Measurements from ENCODE around the gene STUB1.

Gene STUB1

DNA sequence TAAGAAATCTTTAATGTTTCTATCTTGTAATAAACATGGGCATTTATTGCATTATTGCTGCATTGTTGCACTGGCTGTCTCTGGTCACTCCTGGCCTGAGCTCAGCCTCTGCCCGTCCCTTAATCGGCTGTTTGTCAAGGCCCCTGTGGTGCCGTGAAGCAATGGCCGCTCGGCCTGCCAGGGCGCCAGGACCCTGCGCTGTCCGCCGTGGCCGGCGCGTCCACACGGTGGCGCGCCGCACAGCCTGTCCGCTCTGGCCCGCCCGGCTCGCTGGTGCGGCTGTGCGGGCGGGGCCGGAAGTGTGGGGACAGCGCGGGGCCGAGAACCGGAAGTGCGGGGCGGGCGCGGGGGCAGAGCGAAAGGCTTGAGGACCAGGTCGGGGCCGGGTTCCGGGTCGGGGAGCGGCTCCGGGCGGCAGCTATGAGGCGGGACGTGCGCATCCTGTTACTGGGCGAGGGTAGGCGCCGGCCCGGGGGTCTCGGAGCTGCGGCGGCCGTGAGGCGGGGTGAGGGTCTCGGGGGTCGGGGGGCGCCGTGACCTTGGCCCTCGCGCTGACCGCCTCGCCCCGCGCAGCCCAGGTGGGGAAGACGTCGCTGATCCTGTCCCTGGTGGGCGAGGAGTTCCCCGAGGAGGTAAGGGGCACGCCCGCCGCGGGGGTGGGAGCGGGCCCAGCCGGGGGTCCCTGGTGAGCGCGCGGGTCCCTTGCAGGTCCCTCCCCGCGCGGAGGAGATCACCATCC, 12.3 kb upstream of the STUB1 start, which contains the start of gene RHOT2:
Gene RHOT2, plus strand, starts transcription at position 353 of the 739 bp plus-strand sequence. Its CDS starts 68 bp downstream, at position 421.
- peak; percentile 94 for DNase-seq

DNA sequence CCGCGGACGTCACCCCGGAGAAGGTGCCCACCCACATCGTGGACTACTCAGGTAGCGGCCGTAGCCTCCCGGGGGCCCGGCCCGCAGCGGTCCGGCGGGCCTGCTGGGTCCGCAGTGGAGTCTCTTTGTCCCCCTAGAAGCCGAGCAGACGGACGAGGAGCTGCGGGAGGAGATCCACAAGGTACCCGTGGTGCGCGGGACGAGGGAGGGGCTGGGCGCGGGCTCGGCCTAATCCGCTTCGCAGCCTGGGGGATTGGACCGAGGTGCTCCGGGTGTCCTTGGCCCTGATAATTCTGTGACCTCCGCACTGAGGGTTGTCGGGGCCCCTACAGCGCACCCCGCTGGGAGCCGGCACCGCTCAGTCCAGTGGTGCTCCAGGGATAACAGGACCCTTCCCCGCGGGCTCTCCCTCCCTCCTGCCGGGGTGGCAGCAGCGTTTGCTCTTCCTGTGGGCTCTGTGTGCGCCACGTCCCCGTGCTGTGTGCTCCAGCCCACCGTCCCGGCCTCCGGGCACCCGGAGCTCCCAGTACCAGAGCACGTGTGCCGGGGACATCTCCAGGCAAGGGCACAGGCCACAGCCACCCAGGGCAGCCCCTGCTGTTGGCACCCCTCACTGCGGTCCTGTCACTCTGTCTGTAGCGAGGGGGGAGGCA, 11.6 kb upstream of the STUB1 start:
- DNase-seq = no peak

DNA sequence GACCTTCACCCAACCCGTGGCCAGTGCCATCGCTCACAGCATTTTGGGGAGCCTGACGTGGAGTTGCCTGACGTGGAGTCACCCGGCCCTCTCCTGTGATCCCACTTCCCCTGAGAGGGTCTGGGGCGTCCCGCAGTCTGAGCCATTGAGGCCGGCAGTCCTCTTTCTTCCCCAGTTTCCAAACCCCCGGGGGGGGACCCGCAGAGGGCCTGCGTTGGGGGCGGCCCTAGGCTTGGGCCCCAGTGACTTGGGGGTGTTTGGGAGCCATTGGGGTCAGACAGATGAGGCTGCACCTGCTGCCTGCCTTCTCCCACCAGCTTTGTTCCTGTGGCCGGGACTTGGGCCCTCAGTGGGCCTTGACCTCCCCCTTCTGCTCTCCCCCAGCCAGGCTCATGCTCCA, 10.5 kb upstream of the STUB1 start:
- no peak for DNase-seq

DNA sequence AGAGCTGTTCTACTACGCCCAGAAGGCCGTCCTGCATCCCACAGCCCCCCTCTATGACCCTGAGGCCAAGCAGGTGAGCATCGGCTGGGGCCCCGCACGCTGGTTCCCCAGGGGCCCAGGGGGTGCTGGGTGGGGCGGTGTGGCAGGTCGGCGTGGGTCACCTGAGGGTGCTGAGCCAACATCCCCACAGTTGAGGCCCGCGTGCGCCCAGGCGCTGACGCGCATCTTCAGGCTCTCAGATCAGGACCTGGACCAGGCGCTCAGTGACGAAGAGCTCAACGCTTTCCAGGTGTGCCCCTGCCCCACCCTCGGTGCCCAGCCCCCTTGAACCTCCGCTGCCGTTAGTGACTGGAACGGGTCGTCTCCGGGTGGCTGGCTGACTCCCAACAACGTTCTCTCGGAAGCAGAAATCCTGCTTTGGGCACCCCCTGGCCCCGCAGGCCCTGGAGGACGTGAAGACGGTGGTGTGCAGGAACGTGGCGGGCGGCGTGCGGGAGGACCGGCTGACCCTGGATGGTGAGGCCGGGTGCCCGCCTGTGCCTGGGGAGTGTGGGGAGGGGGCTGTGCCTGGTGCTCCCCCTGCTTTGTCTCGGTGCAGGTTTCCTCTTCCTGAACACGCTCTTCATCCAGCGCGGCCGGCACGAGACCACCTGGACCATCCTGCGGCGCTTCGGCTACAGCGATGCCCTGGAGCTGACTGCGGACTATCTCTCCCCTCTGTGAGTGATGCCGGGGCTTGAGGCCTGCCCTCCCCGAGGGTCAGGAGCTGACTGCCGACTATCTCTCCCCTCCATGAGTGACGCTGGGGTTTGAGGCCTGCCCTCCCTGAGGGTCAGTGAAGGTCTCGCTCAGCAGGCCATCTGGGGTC, 9.5 kb upstream of the STUB1 start:
- DNase-seq = no peak

DNA sequence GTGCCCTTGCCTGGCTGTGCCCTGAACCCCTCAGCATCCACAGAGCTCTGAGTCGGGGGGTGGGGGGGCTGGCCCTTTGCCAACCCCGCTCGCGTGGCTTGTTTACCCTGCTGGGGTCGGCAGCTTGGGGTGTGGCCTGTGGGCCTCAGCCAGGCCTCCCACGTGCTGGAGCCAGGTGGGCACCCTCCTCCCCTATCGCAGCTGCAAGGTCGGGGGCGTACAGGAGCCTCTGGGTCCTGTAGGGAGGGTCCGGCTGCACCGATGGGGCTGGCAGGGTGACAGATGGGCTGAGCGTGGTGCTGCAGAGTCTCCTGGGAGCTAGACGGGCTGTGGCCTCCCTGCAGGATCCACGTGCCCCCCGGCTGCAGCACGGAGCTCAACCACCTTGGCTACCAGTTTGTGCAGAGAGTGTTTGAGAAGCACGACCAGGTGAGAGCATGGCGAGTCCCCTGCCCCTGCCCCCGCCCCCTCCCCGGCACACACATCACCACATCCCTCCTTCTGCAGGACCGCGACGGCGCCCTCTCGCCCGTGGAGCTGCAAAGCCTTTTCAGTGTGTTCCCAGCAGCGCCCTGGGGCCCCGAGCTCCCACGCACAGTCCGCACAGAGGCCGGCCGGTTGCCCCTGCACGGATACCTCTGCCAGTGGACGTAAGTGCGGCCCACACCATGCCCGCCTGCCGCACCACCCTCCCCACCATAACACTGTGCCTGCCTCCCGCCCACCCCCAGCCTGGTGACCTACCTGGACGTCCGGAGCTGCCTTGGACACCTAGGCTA, 8.7 kb upstream of the STUB1 start:
- DNase-seq = no peak

DNA sequence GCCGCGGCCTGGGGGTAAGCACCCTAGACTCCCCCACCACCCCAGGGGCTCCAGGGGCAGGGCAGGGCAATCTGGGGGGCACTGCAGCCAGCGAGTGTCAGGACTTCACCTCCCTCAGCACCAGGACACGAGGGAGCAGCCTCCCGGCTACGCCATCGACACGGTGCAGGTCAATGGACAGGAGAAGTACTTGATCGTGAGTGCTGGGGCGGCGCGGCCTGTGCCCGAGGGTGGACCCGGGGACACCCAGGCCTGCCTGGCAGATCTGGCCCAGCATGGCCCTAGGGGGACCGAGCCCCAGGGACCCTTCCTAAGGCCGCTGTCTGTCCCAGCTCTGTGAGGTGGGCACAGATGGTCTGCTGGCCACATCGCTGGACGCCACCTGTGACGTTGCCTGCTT, 7.8 kb upstream of the STUB1 start:
- DNase-seq = no peak

DNA sequence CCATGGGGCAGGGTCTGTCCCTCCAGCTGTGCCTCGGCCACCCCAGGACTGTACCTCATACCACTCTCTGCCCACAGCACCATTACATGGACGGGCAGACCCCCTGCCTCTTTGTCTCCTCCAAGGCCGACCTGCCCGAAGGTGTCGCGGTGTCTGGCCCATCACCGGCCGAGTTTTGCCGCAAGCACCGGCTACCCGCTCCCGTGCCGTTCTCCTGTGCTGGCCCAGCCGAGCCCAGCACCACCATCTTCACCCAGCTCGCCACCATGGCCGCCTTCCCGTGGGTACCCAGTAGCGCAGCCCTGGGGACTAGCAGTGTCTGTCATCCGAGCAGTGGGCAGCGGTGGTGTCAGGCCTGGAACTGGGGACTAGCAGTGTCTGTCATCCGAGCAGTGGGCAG, 7.4 kb upstream of the STUB1 start:
- DNase-seq = no peak

DNA sequence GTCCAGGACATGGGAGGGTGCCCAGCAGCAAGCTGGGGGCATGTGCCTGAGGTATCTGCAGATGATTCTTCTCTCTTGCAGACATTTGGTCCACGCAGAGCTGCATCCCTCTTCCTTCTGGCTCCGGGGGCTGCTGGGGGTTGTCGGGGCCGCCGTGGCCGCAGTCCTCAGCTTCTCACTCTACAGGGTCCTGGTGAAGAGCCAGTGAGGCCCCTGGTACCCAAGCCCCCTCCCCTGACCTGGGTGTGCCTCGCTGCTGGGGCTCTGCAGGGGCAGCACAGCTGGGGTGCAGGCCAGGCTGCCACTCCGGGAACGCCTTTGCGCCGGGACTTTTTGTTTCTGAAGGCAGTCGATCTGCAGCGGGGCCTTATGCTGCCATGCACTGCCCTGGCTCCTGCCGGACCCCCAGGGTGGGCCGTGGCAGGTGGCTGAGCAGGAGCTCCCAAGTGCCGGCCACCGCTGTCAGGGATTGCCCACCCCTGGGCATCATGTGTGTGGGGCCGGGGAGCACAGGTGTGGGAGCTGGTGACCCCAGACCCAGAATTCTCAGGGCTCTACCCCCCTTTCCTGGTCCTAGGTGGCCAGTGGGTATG, 6.7 kb upstream of the STUB1 start:
- DNase-seq = no peak

DNA sequence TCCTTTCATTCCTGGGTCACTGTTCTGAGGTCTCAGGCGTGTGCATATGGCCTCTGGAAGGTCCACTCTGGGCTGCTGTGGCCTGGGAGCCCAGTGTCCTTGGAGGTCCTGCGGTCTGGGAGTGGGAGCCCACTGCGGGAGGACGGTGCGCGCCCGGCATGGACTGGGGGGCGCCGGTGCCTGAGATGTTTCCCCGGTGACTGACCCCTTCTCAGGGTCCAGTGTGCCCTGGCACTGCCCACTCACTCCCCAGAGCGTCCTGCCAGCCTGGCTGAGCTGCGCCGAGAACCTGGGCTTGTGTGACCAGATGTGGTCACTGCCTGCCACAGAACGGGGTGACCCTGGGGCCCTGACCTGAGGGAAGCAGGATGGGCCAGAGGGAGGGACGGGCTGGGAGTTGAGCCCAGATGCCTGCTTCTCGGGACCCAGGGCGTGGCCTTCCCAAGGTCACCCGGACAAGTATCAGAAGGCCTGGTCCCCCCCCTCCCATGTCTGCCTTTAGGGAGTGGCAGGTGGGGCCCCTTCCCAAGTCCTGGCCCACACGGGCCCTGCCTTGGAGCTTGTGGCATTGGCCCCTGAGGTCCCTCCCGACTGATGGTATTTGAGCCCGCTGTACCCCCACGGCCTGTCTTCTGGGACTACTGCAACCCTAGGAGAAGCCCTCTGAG, 5.9 kb upstream of the STUB1 start:
- no peak for DNase-seq

DNA sequence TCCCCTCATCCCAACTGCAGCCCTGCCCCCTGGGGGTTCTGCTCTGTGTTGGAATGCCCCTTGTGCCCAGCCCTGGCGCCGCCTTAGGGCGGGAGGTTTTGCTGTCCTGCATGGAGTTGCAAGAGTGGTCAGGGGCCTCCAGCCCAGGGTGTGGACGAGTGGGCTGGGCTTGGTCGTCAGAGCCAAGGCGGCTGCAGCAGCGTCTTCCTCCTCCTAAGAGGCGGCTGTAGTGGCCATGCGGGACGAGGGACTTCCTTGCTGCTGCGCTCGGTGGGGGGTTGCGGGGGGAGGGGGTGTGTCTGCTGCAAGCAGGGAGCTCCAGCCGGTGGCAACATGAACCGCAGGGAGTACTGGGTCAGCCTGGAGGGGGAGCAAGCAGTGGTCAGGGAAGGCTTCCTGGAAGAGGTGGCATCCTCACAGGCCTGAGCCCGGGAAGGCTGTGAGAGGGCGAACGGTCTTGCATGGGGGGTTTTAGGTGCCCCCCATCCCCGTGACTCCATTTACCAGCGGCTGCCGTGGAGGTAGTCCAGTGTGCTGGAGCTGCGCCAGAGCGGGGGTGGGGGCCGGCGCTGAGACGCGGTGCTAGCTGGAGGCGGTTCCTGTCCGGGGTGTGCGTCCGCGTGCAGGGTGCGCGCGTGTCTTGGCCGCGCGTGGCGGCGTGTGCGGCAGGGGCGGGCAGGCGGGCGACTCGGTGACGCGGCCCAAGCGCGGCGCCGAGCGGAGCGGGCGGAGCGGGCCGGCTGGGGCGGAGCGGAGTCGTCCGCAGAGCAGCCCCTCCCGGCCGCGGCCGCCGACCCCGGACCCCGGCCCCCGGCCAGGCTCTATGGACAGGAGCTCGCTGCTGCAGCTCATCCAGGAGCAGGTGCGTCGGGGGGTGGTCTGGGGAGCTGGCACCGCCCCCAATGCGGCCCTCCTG, 5.0 kb upstream of the STUB1 start, which contains the start of gene RHBDL1:
Gene RHBDL1, plus strand, starts transcription at position 704 of the 916 bp plus-strand sequence. Its CDS starts 120 bp downstream, at position 824.
- DNase-seq = no peak

DNA sequence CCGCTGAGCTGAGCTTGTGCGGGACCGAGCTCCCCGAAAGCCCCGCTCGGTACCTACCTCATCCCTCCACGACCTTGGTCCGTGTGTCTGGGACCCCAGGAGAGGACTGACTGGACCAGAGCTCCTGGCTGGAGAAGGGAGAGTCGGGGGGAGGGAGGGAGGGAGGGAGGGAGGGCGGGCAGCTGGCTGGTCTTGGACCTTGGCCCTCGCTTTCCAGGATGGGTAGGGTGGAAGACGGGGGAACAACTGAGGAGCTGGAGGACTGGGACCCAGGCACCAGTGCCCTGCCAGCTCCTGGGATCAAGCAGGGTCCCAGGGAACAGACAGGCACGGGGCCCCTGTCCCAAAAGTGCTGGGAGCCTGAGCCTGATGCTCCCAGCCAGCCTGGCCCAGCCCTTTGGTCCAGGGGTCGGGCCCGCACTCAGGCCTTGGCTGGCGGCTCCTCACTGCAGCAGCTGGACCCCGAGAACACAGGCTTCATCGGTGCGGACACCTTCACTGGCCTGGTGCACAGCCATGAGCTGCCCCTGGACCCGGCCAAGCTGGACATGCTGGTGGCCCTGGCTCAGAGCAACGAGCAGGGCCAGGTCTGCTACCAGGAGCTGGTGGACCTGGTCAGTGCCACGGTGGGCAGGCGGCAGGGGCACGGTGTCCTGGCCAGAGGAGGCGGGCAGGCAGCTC, 4.2 kb upstream of the STUB1 start:
- no peak for DNase-seq

DNA sequence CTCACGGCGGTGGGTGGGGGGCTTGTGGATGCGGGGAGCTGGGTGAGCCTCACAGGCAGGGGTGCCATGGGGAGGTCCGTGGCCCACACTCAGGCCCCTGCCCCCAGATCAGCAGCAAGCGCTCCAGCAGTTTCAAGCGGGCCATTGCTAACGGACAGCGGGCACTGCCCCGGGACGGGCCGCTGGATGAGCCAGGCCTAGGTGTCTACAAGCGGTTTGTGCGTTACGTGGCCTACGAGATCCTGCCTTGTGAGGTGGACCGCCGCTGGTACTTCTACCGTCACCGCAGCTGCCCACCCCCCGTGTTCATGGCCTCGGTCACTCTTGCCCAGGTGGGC, 3.7 kb upstream of the STUB1 start:
- DNase-seq = no peak

DNA sequence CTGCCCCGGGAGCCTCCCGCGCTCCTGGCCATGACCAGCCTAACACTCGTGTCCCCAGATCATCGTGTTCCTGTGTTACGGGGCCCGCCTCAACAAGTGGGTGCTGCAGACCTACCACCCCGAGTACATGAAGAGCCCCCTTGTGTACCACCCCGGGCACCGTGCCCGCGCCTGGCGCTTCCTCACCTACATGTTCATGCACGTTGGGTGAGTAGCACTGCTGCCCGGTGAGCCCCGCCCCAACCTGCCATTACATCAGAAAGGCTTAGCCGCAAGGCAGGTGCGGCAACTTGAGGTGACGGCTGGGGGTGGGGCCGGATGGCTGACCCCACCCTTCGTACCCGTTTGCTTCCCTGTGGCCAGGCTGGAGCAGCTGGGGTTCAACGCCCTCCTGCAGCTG, 3.3 kb upstream of the STUB1 start:
- no peak for DNase-seq

DNA sequence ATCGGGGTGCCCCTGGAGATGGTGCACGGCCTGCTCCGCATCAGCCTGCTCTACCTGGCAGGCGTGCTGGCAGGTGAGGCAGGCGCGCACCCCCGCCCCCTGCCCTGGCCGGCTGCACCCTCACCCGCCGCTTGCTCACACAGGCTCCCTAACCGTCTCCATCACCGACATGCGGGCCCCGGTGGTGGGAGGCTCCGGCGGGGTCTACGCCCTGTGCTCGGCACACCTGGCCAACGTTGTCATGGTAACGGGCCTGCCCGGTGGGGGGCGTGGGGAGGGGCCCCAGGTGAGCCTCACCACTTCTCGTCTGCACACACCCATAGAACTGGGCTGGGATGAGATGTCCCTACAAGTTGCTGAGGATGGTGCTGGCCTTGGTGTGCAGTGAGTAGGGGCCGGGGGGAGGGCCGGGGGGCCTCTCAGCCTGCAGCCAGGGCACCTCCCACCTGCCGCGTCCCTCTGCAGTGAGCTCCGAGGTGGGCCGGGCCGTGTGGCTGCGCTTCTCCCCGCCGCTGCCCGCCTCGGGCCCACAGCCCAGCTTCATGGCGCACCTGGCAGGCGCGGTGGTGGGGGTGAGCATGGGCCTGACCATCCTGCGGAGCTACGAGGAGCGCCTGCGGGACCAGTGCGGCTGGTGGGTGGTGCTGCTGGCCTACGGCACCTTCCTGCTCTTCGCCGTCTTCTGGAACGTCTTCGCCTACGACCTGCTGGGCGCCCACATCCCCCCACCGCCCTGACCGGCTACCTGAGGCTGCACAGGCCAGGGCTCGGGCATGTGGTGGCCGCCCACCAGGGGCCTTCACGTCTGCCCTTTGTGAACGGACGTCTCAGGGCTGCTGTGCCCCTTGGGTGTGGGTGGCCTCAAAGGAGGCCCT, 2.7 kb upstream of the STUB1 start:
- no peak for DNase-seq

DNA sequence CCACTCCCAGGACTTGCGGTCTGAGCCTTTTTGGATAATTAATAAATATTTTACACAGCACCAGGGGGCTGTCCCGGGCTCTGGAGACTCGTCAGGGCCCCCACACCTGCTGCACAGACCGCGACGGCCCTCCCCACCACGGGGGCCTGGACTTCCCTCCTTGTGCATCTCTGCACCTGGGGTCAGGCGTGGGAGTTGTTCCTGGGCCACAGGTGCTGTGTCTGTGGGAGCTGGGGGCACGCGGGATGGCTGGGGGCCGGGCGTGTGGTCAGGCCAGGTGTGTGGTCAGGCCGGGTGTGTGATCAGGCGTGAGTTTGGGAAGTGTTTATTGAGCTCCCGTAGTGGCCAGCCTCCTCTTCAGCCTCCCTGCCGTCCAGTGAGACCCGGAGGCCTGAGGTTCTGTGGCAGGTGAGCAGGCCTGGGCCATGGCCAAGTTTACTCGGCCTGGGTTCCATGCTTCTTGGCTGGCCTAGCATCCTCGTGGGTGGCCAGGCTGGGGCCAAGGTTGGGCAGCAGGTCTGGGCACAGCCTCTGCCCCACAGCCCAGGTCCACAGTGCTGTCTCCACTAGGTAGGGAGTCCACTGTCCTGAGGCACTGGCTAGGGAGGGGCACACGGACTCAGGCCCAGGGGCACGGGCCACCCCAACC, 1.9 kb upstream of the STUB1 start:
- no peak for DNase-seq

DNA sequence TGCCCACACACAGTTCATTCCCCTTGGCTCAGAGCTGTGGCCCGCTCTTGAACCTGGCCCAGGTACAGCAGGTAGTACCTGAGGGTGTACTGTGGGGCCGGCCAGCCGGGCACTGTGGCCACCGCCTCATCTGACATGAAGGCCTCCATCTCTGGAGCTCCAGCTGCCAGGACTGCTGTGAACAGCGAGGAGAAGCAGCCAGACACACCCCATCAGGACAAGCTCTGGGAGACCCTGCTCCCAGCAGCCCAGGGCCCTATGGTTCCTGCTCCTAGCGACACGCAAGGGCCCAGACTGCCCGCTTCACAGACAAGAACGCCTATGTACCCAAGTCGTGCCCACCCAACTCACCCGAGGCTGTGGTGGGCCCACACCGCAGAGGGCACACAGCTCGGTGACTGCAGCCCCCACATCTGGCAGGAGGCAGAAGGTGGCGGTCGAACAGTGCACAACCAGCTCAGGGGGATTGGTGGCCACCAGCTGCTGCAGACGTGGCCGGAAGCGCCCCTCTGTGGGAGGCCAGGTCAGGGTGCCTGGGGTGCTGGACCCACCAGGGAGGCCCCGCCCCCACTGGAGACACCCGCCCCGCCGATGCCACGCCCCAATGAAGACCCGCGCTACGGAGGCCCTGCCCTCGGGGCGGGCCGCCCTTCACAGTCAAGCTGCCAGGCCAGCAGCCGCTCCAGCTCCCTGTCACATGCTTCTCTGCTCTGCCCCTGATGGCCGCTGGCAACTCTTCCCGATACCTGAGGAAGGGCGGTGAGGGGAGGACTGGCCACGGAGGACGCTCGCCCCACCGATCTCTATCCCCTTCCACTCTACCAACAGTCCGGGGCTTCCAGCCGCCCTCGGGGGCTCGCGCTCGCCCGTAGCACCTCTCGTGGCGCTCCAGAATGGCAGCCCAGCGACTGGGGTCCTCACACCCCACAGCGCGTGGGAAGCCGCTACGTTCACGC, 1.1 kb upstream of the STUB1 start:
- peak; percentile 62 for DNase-seq

DNA sequence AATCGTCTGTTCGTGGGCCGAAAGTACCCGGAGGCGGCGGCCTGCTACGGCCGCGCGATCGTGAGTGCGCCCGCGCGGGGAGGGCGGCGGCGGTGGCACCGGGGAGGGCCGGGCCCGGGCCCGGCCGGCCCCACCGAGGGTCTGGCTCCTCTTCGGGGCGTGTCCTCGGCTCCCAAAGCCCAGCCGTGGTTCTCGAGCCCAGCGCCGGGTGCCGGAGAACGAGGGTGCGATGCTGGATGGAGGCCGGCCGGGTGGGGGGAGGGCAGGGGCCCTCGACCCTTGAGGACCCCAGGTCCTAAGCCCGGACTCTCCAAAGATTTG, 375 bp downstream of the STUB1 start:
- DNase-seq = no peak

Data from CD4-positive, alpha-beta T cell treated with Interleukin-15 for 1 hour (primary cell).